GM18511 (cell line): Measurements from ENCODE around the gene CAMK2B.
"Not testable (repeated sequence)": the region's sequence is repeated elsewhere in the genome, so short reads cannot be mapped to it uniquely, and the experiment has no call there.

Experiments
- ATAC-seq: cut with Tn5 transposase; IDR thresholded peaks from one replicate; pipeline ENCODE4 v1.9.1; 2021; ENCODE audit warnings: mild to moderate bottlenecking, moderate library complexity; ENCODE audit not compliant: unreplicated experiment

The CAMK2B gene

DNA sequence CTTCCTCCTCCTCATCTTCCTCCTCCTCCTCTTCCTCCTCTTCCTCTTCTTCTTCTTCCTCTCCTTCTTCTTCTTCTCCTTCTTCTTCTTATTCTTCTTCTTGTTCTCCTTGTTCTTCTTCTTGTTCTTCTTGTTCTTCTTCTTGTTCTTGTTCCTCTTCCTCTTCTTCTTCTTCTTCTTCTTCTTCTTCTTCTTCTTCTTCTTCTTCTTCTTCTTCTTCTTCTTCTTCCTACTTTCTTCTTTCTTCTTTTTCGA lies 150.8 kb downstream of the CAMK2B start:
- ATAC-seq: not testable (repeated sequence)

DNA sequence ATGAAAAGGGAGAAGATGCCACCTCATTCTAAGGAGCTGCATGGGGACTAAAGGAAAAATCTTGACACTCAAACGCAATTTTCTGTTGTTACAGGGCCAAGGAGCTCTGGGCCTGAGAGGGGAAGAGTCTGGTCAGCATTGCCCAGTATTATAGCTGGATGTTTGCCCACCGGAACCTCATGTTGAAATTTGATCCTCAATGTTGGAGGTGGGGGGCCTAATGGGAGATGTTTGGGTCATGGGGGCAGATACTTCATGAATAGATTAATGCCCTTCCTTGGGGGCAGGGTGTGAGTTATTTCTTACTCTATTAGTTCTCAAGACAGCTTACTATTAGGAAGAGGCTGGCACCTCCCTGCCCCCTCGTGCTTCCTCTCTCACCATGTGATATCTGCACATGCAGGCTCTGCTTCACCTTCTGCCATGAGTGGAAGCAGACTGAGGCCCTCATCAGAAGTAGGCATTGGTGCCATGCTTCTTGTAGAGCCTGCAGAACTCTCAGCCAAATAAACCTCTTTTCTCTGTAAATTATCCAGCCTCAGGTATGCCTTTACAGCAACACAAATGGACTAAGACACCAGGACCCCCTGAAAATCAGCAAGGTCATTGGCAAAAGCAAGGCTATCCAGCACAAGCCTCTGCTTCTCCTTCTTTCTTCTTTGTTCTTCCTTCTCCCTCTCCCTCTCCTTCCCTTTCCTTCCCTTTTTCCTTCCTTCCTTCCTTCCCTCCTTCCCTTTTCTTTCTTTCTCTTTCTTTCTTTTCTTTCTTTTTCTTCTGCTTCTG lies 151.3 kb downstream of the CAMK2B start:
- no peak for ATAC-seq

DNA sequence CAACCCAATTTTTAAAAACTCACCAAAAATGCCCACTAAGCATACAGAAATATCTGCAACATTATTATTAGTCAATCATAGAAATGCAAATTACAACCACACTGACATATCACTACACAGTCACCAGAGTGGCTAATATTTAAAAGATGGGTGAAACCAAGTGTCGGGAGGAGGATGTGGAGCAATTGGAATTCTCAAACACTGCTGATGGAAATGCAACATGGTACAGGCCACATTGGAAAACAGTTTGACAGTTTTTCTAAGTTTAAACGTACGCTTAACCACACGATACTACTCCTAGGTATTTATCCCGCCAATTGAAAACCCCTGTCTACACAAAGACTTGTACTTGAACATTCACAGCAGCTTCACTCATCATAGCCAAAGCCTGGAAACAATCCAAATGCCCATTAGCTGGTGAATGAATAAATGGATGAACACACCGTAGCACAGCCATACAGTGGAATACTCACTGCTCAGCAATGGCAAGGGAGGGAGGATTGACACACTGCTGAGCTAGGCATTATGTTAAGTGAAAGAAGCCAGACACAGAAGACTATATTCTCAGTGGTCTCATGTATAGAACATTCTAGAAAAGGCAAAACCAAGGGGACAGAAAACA lies 152.5 kb downstream of the CAMK2B start:
- ATAC-seq: no peak

DNA sequence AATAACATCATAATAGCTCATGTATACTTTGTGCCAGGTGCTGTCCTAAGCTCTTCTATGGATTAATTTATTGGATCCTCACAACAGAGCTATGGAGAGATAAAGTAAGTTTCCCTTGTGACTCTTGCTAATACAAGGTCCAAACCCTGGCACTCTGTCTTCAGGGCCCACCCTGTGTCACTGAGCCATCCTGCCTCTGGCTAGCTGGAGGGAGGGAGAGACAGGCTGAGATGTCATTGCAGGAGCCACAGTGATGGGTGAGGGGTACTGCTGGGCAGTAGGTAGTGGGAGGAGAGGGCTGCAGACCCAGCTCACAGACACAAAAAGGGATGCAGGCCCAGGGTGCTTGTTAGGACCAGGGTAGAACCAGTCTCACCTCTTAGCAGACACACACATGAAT lies 153.0 kb downstream of the CAMK2B start:
- no peak for ATAC-seq

DNA sequence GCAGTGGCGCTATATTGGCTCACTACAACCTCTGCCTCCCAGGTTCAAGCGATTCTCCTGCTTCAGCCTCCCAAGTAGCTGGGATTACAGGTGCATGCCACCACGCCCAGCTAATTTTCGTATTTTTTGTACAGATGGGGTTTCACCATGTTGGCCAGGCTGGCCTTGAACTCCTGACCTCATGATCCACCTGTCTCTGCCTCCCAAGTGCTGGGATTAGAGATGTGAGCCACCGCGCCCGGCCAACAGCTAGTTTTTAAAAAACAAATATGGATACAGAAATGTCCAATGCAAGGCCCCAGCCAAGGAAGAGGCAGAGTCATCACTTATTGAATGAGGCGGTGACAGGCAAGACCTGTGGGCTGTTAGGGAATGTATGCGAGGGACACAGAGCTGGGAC lies 153.5 kb downstream of the CAMK2B start:
- ATAC-seq: not testable (repeated sequence)

DNA sequence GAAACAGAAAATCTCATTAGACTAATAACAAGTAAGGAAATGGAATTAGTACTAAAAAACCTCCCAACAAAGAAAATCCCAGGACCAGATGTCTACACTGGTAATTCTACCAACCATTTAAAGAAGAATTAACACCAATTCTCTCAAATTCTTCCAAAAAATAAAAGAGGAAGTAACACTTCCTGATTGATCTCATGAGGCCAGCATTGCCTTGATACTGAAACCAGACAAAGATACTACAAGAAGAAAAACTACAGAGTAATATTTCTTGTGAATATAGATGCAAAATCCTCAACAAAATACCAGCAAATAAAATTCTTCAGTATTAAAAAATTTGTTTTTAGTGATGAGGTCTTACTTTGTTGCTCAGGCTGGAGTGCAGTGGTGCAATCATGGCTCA lies 157.5 kb downstream of the CAMK2B start:
- ATAC-seq: no peak
